Stimulated activated CD8-positive, alpha-beta memory T cell treated with anti-CD3 and anti-CD28 coated beads, Interleukin-4, amount 100 ng/mL, for 4 hours (primary cell): ENCODE data around the gene MAML2.
"Not testable (repeated sequence)": the region's sequence is repeated elsewhere in the genome, so short reads cannot be mapped to it uniquely, and the experiment has no call there.

Experiments used
- DNase-seq, 2 donors: peaks; one replicate each; pipeline ENCODE4 v3.0.0-alpha.2; 2020; ENCODE audit warnings: low read depth in 2 of 2, low spot score in 1 of 2

The MAML2 gene

GRCh38 chr11:96191752-96192151 is 151.2 kb downstream of the MAML2 start:
- DNase-seq, result no peak

GRCh38 chr11:96189351-96189750 is 153.6 kb downstream of the MAML2 start:
- DNase-seq, result no peak

GRCh38 chr11:96188243-96189006 is 154.6 kb downstream of the MAML2 start:
- DNase-seq, result no peak

DNA sequence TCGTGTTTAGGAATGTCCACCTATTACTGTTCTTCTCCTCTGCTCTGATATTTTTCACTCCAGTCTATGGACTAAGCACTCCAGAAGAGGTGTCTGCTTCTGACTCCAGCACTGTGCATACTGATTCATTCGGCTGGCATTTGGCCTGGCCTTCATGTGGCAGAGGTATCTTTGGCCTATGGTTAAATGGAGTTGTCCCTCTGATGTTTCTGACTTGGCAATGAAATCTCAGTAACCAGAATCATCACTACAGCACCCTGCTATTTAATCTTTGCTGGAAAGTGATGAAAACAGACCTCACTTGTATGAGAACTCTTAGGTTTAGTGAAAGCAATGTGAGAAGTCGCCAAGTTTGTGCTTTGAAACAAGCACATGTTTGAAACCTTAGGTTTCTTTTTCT is 155.2 kb downstream of the MAML2 start:
- no peak for DNase-seq

- no peak for DNase-seq
Observed at GRCh38 chr11:96186806-96187205, 156.2 kb downstream of the MAML2 start.

GRCh38 chr11:96185220-96185768 is 157.7 kb downstream of the MAML2 start:
- DNase-seq, result no peak

DNA sequence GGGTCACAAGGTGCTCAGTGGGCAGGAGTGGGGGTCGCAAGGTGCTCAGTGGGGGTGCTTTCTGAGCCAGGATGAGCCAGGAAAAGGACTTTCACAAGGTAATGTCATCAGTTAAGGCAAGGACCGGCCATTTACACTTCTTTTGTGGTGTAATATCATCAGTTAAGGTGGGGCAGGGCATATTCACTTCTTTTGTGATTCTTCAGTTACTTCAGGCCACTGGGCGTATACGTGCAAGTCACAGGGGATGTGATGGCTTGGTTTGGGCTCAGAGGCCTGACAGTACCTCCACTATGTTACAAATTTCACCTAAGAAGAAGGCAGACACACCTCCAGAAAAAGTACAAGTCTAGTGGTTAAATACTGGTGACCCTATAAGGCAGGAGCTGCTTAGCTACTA is 162.1 kb downstream of the MAML2 start:
- DNase-seq, result not testable (repeated sequence)

DNA sequence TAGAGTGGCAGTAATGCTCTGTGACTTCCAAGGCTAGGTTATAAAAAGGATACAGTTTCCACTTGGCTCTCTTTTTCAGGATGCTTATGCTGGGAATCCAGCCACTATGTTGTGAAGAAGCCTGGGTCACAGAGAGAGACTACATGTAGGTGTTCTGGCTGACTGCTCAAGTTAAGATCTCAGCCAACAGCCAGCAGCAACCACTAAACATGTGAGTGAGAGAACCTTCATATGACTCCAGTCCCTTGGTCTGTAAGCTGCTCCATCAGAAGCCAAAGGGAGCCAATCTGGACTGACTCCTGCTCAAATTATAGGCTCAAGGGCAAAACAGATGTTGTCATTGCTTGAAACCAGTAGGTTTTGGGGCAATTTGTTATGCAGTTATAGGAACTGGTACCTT is 162.7 kb downstream of the MAML2 start:
- DNase-seq, result no peak

DNA sequence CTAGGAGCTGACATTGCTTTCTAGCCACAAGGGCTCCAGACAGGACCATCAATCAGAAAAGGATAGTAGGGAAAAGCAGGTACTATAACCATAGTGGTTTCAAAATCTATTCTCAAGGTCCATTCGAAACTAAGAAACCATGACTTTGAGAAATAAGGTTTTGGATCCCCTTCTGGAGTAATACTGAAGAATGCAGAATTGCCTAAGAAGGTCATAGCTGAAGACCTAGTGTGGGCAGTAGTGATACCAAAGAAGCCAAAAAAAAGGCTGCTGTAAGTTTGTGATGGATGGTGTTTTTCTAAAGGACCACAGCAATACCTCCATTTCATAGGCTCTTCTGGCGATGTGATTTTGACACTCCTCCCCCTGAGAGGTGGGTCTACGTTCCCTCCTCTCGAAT is 163.1 kb downstream of the MAML2 start:
- DNase-seq, result no peak

DNA sequence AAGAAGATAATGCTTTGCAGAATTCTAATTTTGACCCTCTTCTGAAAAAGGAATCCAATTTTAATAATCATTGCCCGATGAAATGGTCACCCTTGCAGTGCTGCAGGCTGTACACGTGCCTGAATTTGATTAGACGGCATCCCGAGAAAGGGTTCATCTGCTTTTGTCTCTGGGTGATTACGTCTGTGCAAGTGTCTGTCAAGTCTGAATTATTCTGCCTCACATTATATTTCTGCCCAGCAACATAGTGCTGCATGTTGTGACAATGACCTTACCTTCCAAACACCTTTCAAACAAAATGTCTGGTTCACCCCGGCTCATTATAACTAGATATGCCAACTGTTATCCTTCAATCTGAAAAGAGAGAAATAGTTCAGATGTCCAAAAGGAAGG is 164.1 kb downstream of the MAML2 start:
- DNase-seq, result no peak

DNA sequence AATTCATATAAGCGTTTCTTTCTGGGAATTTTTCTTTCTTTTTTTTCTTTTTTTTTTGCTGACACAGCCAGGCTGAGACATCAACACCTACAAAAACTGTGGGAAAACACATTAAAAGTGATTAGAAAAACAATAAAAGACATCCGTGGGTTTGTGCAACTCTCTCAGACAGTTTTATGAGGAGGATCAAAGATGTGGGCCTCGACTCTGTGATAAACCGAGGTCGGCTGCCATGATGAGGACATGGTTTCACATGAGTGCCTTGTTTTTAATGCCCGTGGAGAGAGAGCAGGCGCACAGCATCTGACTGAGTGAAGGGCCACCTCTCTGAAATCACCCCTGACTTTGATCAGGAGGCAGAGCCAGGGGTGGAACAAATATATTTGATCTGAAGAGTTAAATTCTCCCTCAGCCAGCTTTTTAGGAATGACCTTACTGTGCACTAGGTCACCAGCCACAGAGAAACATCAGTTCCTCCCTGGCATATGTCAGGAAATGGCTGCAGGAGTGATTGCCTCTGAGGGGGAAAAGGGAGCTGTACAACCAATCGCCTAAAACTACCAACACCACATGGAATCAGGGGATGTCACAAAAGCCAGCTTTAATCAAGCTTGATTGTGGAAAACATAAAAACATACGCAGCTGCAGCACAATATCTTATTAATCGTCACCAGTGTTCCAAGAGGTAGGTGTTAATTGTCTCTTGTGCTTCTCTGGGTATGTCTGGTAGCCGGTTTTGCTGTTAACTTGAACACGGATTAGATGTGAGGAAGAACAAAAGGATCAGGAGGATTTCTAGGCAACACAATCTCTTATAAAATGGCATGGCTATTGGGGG is 164.7 kb downstream of the MAML2 start:
- DNase-seq, result no peak

GRCh38 chr11:96177146-96177545 is 165.8 kb downstream of the MAML2 start:
- DNase-seq, result no peak

- no peak for DNase-seq
Observed at GRCh38 chr11:96173906-96174305, 169.1 kb downstream of the MAML2 start.

DNA sequence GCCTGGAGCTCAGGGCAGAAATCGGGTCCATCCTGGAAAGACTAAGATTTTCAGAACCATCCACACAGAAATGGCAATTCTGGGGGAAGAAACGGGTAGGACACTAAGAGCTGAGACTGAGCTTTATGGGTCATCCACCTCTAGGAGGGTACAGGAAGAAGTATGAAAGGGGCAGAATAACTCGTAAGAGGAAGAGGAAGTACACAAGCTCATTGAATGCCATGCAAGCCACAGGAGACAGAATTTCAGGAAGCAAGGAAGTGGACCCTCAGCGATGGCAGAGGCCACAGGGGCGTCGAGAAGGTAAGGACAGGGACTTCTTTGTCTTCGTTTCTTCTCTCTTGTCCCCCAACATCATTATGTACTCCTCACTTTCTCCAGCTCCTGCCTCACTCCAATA is 169.6 kb downstream of the MAML2 start:
- DNase-seq, result no peak

GRCh38 chr11:96172604-96173003 is 170.4 kb downstream of the MAML2 start:
- DNase-seq, result no peak

GRCh38 chr11:96169250-96169649 is 173.7 kb downstream of the MAML2 start:
- no peak for DNase-seq

DNA sequence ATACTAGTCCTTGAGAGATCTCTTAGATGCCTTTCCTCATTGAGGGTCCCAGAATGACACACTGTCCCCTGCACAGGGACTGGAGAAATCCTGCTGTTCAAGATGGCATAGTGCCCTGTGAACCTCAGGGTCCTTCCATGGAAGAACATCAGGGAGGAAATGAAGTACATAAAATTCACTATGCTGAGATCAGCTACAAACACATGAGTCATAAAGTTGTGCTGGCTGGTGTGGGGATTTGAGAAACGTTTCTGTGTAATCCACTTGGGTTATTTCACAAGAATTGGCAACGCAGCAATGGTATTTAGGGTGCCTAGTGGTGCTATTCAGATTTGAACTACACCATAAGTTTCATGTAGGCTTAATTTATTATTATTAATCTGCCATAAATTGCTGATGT is 174.4 kb downstream of the MAML2 start:
- DNase-seq, result no peak

DNA sequence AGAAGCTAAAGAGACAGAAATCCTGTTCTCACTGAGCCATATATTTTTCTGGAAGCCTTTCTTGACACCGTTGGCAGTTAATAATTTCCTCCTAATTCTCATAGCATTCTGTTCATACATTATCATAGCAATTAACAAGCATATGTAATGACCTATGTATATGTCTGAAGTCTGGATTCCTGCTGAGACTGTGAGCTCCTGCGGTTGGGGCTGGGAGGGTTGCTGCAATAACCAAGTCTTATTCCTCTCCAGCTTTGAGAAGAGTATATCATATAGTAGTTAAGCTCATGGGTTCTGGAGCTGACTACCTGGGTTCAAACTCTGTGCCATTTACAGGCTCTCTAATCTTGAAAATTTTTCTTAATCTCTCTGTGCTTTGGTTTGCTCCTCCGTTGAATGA is 175.2 kb downstream of the MAML2 start:
- no peak for DNase-seq

DNA sequence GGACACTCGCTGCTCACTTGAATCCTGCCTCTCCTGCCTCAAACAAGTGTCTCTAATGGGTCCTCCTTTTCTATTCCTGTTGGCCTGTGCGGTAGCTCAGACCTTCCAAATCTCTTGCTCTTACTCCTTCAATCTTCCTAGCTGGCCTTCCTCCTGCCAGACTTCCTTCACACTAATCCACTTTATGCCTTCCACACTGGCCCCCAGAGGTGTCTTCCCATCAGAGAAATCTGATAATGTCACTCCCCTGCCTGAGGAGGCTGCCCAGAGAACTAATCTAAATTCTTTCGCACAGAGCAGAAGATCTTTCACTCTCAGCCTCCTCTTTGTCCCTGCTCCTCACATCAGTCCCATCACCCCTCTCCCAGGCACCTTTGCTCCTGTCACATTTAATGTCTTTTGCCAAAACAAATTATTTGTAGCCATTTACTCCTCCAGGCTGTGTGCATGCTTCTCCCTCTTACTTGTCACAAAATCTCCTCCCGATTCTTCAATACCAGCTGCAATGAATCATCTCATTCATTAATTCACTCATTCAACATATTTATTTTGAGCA is 175.7 kb downstream of the MAML2 start:
- no peak for DNase-seq

DNA sequence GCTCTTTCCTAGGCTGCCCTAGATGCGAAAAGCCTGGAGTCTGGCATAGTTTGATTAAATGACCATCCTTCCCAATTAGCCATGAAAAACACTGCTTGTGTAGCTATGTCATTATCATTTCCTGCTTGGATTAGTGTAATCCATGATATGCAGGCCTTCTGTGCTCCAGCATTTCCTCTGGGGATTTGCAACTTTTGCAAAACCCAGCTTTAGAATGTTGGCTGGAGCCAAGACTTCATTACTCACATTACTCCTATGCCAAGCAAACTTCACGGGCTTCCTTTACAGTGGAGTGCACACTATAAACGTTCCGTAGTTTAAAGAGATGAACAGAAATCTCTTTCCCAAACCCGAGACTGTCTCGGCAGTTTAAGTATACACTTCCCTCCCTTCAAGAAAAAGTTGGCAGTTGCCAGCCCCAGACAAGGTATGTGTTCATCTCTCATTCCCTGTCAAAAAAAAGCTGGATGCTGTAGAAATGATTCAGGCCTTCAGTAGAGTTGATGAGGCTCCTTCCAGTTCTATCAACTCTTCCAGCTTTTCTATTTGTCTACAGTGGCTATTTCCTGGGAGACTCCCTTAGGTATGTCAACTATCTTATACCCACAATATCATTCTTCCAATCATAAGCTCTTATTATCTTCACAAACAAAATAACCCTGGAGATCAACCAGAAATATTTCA is 180.0 kb downstream of the MAML2 start:
- DNase-seq, result no peak

- DNase-seq, result no peak
Observed at GRCh38 chr11:96161307-96162089, 181.5 kb downstream of the MAML2 start.
